ENCODE measurements around the gene RCAN3.

RCAN3 gene

DNA sequence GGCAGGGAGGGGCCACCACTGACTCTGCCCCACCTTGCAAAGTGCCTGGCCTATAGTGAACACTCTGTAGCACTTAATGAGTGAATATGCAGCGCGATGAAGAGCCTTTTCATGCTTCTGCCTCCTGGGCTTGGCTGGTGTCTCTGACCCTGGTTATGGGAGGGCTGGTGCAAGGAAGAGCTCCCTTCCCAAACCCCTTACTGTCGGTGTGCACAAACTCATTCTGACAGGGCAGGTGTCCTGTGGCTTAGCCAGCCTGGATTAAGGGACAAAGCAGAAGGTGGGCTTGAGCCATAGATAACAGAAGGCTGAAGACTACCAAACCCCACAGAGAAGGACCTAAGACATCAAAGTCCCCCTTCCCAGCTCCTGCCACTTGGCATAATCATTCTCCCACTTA, 51.3 kb downstream of the RCAN3 start:
- peak; percentile 22 for DNase-seq

DNA sequence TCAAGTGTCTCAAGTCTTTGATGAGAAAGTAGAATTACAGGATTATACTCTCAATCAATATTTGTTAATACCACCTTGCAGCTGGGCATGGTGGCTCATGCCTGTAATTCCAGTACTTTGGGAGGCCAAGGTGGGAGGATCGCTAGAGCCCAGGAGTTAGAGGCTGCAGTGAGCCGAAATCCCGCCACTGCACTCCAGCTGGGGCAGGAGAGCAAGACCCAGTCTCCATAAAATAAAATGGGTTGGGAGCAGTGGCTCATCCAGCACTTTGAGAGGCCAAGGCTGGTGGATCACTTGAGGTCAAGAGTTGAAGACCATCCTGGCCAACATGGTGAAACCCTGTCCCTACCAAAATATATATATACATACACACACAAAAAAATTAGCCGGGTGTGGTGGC, 52.1 kb downstream of the RCAN3 start:
- peak; percentile 22 for DNase-seq

DNA sequence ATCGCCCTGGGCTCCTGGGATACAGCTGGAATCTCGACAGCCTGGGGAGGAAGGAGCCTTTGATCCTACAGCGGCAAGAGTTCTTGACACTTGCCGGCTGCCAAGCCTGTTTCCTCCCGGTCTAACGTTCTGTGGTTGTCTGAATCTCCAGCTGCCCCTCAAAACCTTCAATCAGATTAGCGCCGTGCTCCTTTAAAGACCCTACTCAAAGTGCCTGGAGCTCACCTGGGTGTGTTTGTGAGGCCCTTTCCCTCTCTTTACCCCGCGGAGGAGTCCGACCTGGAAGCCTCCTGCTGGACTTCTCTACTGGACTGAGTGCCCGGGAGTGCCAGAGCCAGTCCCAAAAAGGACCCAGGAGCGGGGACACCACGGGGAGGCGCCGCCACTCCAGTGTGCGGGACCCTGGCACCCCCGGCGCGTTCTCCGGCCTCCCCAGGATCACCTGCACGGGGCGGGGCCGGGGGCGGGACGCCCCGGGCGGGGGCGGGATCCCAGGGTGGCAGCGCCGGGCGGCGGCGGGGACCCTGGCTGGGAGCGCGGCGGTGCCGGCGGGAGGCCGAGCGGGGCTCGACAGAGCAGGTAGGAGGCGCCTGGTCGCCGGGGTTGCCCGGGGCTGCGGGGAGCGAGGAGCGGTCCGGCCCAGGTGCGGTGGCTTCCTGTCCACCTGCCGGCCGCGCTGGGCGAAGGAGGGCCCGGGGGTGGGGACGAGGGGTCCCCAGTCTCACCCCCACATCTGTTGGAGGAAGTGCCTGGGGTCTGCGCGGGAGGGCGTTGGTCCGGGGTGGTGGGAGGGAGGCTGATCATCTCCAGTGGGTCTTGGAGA, 53.2 kb downstream of the RCAN3 start, which contains the start of gene NCMAP:
Gene NCMAP (plus strand): TSS at position 497 of the 823 bp plus-strand sequence. CDS start 39,344 bp downstream, outside the sequence.
- peak; percentile 69 for DNase-seq

DNA sequence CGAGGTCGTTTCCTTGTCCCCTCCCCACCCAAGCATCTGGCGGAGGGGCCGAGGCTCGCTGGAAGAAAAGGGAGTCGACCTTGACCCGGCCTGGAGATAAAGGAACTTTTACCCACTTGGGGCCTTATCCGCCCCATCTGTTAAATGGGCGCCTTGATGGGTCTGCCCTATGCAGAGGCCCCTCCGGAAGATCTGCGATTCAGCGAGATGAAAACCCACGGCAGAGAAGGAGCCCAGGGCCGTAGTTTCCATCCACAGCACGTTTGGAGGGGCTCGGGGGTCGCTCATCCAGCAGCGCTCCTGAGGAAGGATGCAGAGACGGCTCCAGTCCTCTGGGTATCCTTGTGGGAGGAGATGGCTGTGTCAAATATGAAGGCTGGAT, 53.8 kb downstream of the RCAN3 start:
- DNase-seq: no peak

DNA sequence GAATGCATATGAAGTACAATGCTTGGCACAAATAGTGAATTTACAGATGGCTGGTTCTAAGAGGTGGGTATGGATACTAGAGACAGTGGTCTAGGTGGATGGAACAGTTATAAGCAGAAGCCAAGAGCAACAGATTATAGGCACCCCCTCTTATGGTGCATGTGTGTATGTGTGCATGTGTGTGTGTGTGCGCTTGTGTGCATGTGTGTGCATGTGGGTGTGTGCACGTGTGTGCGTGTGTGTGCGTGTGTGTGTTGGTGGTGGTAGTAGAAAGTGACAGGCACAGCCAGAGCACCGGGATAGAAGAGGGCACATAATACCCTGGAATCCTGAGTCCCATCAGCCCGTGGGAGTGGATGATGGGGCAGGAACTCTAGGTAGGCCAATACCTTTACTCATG, 54.6 kb downstream of the RCAN3 start:
- no peak for DNase-seq

DNA sequence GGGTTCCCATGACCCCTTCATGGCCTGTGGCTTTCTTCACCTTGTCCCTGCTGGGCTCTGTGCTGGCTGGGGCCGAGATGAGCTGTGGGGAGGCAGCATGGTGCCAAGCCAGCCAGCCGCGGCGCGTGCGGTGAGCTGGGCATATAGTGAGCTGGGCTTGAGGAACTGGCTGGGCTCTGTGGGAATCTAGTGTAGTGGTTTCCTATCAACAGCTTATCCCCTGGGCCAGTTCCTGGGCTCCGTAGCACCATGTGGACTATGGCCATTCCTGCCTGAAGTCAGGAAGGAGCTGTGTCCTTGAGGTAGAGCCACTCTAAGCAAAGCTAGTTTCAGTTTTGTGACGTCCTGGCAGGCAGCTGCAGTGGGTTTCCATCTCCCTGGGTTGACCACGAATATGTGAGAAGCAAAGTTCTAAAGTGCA, 55.1 kb downstream of the RCAN3 start:
- DNase-seq: no peak

DNA sequence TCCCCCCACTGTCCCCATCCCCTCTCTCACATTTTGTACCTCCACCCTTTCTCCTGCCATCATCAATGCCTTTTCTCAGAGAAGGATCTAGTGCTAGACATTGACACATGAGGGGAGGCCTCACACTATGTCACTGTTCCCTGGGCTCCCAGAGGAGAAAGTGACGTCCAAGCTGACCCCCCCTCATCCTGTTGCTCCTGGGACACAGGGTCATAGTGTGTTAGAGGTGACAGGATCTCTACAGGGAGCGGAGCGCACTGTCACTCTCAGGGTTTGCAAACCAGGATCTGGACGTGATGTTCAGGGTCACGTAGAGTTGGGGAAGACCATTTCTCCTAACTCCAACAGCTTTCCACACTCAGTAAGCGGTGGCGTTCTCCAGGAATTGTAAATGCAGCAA, 55.8 kb downstream of the RCAN3 start:
- no peak for DNase-seq

DNA sequence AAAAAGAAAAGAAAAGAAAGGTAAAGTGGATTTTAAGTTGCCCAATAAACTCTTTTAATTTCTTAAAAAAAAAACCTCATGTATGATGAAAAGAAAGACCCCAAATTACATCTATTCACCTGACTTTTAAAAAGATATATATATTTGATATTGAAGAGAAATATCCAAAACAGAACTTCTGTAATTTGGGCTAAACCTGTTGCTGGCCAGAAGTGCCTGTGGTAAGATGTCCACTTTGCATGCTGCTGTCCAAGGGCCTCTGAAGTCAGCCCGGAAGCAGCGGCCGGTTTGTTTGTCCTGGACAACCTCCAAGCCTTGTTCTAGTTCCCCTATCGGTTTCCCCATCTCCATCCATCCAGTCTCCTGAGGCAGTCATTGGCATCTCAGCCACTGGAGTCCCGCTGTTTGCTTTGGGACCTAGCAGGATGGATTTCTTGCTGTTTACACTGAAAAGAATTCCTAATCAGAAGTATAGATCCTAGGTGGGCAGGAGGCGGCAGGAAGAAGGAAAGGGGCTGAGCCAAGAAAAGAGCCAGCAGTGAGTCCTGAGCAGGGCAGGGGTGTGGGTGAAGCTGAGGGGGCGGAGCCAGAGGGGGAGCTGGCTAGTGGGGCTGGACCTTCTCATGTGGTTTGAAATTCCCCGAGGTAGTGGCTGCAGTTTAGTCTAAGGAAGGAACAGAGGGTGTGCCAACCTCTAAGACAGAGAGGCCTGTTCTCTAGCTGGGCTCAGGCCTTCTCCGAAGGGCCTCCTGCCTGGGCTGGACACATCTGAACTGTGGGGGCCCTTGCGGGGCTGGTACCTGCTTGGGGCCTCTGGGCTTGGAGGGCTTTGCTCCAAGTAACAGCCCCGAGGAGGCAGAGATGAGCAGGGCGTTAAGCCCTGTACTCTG, 56.5 kb downstream of the RCAN3 start:
- DNase-seq: no peak

DNA sequence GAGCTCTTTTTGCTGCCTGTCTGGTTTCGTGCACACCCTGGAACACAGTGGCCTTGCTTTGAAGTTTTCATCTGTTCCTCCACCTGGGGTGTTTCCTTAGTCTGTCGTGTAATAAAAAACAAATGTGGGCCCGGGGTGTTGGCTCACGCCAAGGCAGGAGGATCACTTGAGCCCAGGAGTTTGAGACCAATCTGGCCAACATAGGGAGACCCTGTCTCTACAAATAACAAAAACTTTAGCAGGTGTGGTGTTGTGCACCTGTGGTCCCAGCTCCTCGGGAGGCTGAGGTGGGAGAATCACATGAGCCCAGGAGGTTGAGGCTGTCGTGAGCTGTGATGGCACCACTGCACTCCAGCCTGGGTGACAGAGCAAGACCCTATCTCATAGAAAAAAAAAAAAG, 57.7 kb downstream of the RCAN3 start:
- no peak for DNase-seq

DNA sequence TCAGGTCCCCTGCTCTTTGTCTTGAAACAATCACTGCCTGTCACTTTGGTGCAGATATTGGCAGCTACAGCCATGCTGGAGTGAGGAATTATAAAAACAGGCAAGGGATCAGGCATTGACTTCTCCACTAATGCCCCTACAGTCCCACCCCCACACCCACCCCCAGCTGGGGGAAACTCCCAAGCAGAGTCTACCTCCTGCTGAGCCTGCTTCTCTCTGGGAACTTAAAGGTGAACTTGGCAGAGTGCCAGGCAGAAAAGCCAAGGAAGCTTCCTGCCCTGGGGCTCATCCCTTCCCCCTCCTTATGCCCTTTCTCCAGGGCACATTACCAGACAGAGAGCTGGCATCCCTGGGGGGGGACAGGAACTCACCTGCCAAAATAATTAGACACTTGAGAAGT, 60.0 kb downstream of the RCAN3 start:
- DNase-seq: no peak

DNA sequence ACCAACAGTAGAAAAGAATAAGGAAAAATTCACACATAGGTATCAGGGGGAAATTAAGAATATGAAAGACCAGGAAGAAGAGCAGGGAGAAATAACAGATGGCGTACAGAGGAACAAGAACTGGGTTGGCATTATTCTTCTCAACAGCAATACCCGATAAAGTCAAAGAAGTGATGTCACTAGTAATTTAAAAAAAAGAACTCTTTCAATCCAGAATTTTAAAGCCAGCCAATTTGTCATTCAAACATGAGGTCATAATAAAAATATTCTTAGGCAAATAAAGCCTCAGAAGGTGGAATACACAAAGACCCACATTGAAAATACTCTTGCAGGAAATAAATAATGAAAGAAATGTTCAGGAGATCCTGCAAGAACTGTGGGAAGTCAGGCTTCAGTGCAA, 62.1 kb downstream of the RCAN3 start:
- no peak for DNase-seq

DNA sequence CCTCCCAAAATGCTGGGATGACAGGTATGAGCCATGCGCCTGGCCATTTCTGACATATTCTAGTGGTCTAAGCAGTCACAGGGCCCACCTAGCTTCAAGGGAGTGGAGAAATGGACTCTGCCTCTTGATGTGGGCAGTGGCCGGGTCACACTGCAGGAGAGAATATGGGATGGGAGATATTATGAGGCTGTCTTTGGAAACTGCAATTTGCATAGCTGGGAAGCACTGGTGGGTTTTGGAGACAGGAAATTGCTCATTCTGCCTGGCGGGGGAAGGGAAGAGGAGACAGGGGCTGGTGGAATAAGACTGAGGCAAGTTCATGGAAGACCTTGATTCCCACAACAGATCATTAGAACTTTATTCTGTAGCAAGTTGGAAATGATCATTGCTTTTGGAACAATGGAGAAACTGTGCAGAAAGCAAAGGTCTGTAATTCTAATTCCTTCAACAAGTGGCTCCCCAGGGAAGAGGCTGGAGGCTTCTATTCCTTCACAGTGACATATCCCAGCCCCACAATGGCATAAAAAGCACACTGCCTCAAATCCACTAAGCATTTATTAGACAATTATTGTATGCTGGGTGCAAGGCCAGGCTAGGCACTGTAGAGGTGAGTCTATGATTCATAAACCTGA, 63.7 kb downstream of the RCAN3 start:
- no peak for DNase-seq

DNA sequence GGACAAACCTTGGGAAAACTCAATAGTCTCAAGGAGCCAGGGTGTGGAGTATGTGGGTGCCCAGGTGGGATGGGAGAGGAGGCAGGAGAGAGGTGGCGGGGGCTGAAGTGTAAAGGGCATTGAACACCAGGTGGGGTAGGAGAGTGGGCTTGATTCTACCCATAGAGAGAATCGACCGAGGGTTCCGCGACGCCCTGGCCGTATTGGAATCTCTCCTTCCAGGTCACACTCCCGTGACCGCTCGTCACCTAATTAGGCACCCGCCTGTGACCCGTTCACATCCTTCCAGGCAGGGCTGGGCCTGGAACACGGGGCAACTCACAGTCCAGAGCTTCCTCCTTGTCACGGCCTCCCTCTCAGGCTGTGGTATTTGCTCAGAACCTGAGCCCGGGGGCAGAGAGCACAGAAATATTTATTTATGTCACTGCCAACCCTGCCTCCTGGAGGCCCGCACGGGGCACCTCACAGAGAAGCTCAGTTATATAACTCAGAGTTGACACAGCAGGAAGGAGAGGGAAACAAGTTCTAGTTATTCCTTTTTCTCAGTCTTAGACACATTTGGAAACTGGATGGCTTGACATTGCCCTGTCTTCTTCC, 65.3 kb downstream of the RCAN3 start:
- no peak for DNase-seq

DNA sequence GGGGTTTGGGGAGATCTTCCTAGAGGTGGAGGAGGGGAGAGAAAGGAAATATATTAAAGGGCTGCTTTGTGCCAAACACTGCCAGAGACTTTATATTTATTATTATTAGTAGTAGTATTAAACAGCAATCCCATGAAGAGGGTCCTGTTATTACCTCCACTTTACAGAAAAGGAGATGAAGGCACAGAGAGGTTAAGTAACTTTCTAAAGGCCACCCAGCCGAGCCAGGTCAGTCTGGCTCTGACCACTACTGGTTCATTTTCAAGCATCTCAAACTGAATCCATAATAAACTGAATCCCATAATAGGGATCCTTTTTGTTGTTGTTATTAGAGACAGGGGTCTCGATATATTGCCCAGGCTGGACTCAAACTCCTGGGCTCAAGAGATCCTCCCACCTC, 65.8 kb downstream of the RCAN3 start:
- DNase-seq: no peak

DNA sequence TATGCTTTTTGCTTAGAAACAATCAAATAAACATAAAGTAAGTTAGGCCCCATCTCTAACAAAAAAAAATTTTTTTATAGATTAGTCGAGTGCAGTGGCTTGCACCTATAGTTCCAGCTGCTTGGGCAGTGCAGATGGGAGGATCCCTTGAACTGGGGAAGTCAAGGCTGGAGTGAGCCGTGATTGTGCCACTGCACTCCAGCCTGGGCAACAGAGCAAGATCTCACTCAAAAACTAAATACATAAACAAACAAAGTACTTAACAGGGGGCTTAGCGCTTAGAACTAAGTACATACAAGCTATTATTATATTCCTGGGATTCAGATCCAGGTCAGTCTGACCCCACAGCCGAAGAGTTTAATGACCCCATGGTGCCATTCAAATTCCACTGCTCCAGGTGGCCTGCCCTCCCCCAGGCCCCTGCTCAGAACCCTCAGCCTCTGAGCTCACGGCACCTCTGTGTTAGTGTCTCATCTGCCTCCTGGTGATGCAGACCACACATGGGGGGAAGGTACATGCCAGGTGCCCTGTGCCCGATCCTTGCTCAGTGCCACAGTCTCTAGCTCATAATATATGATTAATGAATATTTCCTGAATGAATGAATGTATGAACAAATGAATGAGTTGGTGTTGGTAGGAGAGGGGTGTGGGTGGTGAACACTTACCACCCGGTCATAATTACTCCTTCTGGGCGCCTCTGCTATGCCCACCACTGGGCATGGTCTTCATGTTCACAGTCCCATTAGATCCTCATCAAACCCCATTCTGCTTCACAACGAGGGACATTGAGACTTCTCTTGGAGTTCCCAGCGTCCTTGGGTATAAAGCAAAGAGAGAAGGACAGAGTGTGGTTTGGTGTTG, 67.9 kb downstream of the RCAN3 start:
- DNase-seq: no peak

DNA sequence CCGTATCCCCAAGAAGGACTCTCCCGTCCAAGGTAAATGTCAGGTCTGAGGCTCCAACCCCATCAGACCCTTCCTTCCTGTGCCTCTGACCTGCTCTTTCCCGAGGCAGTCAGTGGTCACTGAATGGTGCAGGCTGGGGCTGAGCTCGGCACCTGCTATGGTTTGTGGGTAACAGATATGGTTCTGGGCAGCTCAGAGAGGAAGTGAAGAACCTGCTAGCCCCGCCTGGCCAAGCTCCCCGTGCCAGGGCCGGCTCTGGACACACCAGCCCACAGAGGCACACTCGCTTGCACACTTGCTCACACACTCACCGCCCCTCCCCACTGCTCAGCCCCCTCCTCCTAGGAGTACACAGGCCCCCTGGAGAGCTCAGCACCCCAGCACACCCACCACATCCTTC, 69.7 kb downstream of the RCAN3 start:
- no peak for DNase-seq

DNA sequence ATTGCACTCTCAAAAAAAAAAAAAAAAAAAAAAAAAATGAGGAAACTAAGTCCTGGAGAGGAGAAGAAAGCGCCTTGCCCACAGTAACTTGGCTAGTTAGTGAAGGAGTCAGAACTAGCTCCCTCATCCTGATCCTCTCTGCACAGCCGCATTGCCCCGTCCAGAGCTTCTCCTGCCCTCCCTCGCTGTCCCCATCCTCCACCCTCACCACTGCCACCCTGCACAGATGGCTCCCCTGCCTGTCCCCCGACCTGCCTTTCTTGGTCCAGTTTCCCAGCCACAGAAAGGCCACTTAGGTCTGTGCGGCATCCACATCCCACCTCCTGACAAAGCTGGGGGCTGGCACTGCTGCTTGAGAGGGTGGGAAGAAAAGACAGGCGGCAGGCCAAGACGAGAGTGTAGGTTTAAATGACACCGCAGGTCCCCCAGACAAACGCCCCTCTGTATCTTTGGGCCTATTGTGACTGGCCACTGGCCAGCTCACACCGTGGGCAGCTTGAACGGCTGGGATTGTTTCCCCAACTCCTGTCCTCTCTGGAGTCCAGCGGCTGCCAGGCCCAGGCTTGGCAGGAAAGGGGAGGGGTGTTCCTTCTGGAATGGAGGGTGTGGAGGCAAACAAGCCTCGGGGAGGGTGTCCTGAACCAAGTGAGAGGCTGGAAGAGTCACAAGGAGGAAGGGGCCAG, 73.4 kb downstream of the RCAN3 start:
- DNase-seq: no peak

DNA sequence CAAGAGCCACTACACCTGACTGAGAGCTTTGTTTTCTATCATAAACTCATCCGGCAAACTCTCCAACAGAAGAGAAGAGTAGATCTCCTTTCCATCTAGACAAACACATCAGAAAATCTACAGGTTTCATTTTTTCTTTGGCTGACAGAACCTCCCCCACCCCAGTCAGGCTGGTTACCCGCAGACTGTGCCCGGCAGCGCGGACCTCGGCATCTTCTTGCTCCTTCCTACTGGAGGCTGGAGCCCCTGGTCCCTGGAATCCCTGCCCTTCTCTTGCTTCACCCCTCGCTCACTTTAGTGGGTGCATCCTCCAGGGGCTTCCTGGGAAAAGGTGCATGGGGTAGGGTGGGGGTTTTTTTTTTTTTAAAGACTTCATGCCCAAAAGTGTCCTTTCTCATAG, 76.2 kb downstream of the RCAN3 start:
- no peak for DNase-seq

DNA sequence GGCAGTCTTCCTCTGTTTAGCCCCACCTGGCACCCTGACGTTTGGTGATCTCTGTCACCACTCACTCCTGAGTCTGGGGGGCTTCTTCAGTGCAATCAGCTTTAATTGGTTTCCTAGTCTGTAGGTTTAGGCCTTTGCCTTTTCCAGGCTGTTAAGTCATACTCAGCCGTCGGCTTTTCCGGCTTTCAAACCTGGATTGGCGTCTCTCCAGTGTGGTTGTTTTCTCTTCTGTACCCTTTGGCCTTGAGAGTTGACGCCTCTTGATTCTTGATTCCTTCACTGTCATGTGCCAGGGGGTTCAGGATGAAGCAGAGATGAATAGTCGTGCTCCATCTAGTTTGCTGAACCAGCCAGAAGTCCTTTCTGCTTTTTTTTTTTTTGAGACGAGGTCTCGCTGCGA, 78.1 kb downstream of the RCAN3 start:
- no peak for DNase-seq

DNA sequence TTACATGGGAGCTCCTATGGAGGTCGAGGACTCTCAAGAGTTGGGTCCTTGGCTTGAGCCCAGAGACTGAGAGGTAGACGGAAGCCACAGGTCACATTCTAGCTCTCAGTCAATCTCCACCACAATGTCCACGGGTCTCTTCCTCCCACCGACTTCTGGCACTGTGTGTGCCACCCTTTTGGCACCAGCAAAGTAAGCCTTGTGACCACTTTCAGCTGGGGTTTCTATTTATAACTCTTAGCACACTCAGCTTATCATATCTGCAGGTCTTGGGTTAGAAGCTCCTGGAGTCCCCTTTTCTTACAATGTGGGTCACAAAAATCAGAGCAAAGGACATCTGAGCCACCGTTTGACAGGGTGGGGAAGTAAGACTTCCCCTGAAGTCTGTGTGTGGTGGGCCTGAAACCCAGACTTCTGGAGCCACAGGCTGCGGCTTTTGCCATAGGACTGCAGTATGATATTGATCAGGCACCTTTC, 81.6 kb downstream of the RCAN3 start:
- no peak for DNase-seq

DNA sequence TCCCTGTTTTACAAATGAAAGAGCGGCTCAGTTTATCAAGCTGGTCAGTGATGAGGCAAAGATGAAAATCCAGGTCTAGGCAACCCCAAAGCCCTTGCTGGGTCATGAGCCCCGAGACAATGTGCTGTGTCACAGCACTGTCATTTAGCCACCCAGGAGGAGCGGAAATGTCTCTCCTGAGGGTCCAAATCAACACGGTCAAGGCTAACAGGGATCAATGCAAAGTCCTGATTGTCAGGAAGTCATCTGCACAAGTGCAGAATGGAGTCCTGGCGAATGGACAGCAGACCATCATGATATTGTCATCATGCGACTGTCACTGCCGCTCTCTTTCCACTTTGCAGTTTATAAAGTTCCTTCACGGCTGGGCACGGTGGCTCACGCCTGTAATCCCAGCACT, 83.5 kb downstream of the RCAN3 start:
- no peak for DNase-seq

Data from islet precursor cell (in vitro differentiated cells).